Activated CD4-positive, alpha-beta memory T cell treated with anti-CD3 and anti-CD28 coated beads, Interleukin-2, amount 10 ng/mL, durations not matched to agents 7 days and 5 days (primary cell): ENCODE data around the gene WASF2. TPM values are rescaled to one million over a fixed set of nuclear protein-coding genes. Genes with fewer than 3 reads are reported as not detected.
"Not testable (repeated sequence)": the region's sequence is repeated elsewhere in the genome, so short reads cannot be mapped to it uniquely, and the experiment has no call there.

Experiments
- CTCF ChIA-PET: fragments of 350-600 bp; sonication (Branson Sonifier 250); formaldehyde crosslinking; loops from one replicate; lab custom pipeline; 2021; ENCODE audit warnings: antibody characterized with exemption, inconsistent platforms; lab: Charles Lee
- POLR2A ChIA-PET: fragments of 350-600 bp; sonication (Branson Sonifier 250); formaldehyde crosslinking; loops from one replicate; lab custom pipeline; 2021; ENCODE audit warnings: antibody characterized with exemption; lab: Charles Lee
- DNase-seq: peaks from one replicate; pipeline ENCODE4 v3.0.0-alpha.2; 2020
- H3K27ac Mint-ChIP-seq: one replicate; pipeline ENCODE4 v1.8.0; 2021; ENCODE audit warnings: mild to moderate bottlenecking, mixed read lengths
- H3K27me3 Mint-ChIP-seq: one replicate; pipeline ENCODE4 v1.8.0; 2021; ENCODE audit warnings: mixed read lengths
- H3K36me3 Mint-ChIP-seq: one replicate; pipeline ENCODE4 v1.8.0; 2021; ENCODE audit warnings: low read depth, mixed read lengths
- H3K4me1 Mint-ChIP-seq: one replicate; pipeline ENCODE4 v1.8.0; 2021; ENCODE audit warnings: mixed read lengths
- H3K4me3 Mint-ChIP-seq: one replicate; pipeline ENCODE4 v1.8.0; 2021; ENCODE audit warnings: mild to moderate bottlenecking, mixed read lengths
- H3K9me3 Mint-ChIP-seq: one replicate; pipeline ENCODE4 v1.8.0; 2021; ENCODE audit warnings: mixed read lengths
- total RNA-seq, 2 experiments: library from RNA; stranded (reverse); gene quantifications; one replicate each; pipeline ENCODE4 v1.2.3, GENCODE V29; 2021

The WASF2 gene
- total RNA-seq, 2 experiments from 2014 or later = 150 TPM

DNA sequence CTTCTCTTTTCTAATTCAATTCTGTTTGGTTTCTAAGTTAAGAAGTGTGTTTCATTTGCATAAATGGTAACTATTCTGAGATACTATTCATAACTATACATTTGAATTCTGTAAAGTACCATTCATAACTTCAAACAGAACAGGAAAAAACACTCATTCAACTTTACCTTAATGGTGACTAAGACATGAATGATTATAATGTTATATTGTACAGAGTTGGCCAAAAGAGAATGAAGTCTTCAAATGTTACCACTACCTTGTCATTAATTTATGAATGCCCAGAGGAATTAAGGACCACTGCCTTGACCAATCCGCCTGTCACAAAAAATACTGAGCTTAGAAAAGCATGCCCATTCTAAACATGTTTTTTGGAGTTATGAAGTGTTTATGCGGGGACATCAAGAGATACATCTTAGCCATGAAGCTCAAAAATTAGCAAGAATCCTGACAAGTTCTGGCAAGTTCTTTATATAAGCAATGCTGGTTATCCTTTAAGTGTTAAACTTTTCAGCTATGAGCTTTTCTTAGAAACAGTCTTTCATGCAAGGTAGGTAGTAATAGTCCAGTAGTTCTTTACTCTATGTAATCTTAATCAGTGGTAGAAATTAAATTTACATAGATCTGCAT lies 7.9 kb downstream of the WASF2 start:
- Mint-ChIP-seq H3K4me1 (peaks cover 36% of the 10 kb centered on the region), H3K4me3 (no peak overlapping the region), H3K27me3 (no peaks in the 10 kb centered on the region), H3K36me3 (peaks cover 34% of the 10 kb centered on the region), H3K27ac (no peak overlapping the region), H3K9me3 (no peaks in the 10 kb centered on the region)
- ChIA-PET CTCF (interaction anchor here (0.8 to 1.7 kb wide), 2 partner anchors 66 to 103 kb away, joined by 3 to 5 read pairs; no protein-coding TSS in a partner anchor), POLR2A (interaction anchor here (1.0 to 3.6 kb wide), 2 partner anchors 8 to 243 kb away, joined by 3 to 17 read pairs; partner anchors contain the start of genes FAM76A and WASF2)
- no peak for DNase-seq

DNA sequence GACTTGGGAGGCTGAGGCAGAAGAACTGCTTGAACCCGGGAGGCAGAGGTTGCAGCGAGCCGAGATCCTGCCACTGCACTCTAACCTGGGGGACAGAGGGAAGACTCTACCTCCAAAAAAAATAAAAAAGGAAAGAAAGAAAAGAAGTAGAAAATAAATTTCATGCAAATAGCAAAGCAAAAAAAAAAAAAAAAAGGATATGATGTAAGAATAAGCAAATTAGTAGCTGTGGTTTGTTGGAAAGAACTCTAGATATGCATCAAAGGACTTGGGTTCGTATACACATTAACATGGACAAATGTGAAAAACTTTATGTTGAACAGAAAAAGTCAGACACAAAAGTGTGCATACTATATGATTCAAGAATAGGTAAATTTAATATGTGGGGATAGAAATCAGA lies 11.9 kb downstream of the WASF2 start:
- H3K4me3 Mint-ChIP-seq = no peak overlapping the region
- no peak for DNase-seq
- peak overlapping the region; percentile 54 for H3K27ac Mint-ChIP-seq
- peaks cover 39% of the 10 kb centered on the region for H3K36me3 Mint-ChIP-seq
- H3K4me1 Mint-ChIP-seq = peaks cover 55% of the 10 kb centered on the region
- H3K27me3 Mint-ChIP-seq = no peaks in the 10 kb centered on the region
- H3K9me3 Mint-ChIP-seq = no peaks in the 10 kb centered on the region
- ChIA-PET POLR2A (interaction anchor here (0.6 kb wide), 1 partner anchor 1664 kb away, joined by 3 read pairs; no protein-coding TSS in a partner anchor), CTCF (interaction anchor here (1.0 kb wide), 1 partner anchor 184 kb away, joined by 3 read pairs; no protein-coding TSS in a partner anchor)

DNA sequence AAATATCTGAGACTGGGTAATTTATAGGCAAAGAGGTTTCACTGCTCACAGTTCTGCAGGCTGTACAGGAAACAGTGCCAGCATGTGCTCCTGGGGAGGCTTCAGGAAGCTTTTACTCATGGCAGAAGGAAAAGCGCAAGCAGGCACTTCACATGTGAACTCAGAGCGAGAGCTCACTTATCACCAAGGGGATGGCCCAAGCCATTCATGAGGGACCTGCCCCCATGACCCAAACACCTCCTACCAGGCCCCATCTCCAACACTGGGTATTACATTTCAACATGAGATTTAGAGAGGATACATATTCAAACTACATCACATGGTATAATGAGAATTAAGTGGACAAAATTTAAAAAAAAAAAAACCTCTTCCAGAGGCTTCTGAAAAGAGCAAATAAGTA lies 13.7 kb downstream of the WASF2 start:
- DNase-seq = no peak
- peaks cover 49% of the 10 kb centered on the region for H3K4me1 Mint-ChIP-seq
- ChIA-PET CTCF (interaction anchor here (1.1 kb wide), 1 partner anchor 60 kb away, joined by 5 read pairs; no protein-coding TSS in a partner anchor), POLR2A (interaction anchor here (0.6 to 1.1 kb wide), 2 partner anchors 14 to 195 kb away, joined by 3 to 6 read pairs; partner anchors contain the start of genes IFI6 and WASF2)
- H3K27ac Mint-ChIP-seq = no peak overlapping the region
- no peak overlapping the region for H3K4me3 Mint-ChIP-seq
- peaks cover 34% of the 10 kb centered on the region for H3K36me3 Mint-ChIP-seq
- no peaks in the 10 kb centered on the region for H3K9me3 Mint-ChIP-seq
- no peaks in the 10 kb centered on the region for H3K27me3 Mint-ChIP-seq

DNA sequence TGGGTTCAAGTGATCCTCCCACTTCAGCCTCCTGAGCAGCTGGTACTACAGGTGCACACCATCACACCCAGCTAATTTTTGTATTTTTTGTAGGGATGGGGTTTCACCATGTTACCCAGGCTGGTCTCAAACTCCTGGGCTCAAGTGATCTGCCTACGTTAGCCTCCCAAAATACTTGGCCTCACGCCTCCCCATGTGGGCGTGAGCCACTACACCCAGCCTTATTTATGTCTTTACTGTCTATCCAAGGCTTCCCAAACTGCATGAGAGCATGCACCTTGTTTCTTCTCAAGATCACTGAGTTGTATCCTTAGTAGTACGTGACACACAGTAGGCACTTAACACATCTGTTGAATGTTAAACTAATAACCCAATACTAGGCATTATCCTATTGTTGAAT lies 14.2 kb downstream of the WASF2 start:
- H3K4me1 Mint-ChIP-seq = peaks cover 49% of the 10 kb centered on the region
- CTCF ChIA-PET = no interaction called here
- POLR2A ChIA-PET = no interaction called here

DNA sequence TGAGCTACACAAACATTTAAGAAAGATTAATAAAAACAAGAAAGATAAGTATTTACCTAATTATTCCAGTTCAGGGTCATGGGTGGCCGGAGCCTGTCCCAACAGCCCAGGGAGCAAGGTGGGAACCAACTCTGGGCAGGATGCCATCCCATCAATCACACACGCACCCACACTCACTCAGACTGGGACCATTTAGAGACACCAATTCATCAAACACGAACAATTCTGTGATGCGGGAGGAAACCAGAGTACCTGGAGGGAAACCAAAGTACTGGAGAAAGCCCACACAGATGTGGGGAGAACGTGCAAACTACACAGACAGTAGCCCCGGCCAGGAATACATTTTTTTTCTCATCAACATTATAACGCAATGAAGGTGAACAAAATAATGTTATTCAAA lies 16.2 kb downstream of the WASF2 start:
- ChIA-PET POLR2A (no interaction called here), CTCF (interaction anchor here (0.7 kb wide), 1 partner anchor 11 kb away, joined by 4 read pairs; no protein-coding TSS in a partner anchor)
- no peak for DNase-seq
- Mint-ChIP-seq H3K4me3 (no peak overlapping the region), H3K27ac (no peak overlapping the region), H3K27me3 (no peaks in the 10 kb centered on the region), H3K4me1 (peaks cover 58% of the 10 kb centered on the region), H3K9me3 (no peaks in the 10 kb centered on the region), H3K36me3 (peaks cover 45% of the 10 kb centered on the region)

More for the DNA sequence above, 14.2 kb downstream of the WASF2 start:
- H3K9me3 Mint-ChIP-seq = no peaks in the 10 kb centered on the region
- peaks cover 36% of the 10 kb centered on the region for H3K36me3 Mint-ChIP-seq
- no peak overlapping the region for H3K27ac Mint-ChIP-seq
- DNase-seq = no peak
- H3K27me3 Mint-ChIP-seq = no peaks in the 10 kb centered on the region
- no peak overlapping the region for H3K4me3 Mint-ChIP-seq

DNA sequence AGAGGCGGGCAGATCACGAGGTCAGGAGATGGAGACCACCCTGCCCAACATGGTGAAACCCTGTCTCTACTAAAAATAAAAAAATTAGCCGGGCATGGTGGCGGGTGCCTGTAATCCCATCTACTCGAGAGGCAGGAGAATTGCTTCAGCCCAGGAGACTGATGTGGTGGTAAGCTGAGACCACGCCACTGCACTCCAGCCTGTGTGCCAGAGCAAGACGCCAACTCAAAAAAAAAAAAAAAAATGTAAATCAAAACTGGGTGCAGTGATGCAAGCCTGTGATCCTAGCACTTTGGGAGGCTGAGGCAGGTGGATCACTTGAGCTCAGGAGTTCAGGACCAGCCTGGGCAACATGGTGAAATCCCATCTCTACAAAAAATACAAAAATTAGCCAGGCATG lies 17.9 kb downstream of the WASF2 start:
- not testable (repeated sequence) for H3K27me3 Mint-ChIP-seq, H3K4me3 Mint-ChIP-seq, DNase-seq, H3K9me3 Mint-ChIP-seq, H3K27ac Mint-ChIP-seq
- ChIA-PET POLR2A (interaction anchor here (0.6 kb wide), 1 partner anchor 98 kb away, joined by 3 read pairs; no protein-coding TSS in a partner anchor), CTCF (interaction anchor here (0.7 kb wide), 2 partner anchors 314 to 914 kb away, joined by 3 to 4 read pairs; no protein-coding TSS in a partner anchor)
- Mint-ChIP-seq H3K36me3 (peaks cover 41% of the 10 kb centered on the region), H3K4me1 (peaks cover 52% of the 10 kb centered on the region)

DNA sequence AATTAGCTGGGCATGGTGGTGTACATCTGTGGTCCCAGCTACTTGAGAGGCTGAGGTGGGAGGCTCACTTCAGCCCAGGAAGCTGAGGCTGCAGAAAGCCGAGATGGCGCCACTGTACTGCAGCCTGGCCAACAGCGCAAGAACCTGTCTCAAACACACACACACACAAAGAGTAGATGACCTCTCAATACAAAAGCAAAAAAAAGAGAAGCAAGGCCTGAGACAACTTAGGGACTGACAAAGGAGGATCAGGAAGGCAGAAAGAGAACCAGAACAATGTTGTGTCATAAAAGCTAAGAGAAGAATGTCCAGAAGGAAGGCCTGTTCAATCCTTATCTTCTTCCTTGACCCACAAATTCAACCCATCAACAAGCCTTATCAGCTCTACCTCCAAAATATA lies 18.5 kb downstream of the WASF2 start:
- Mint-ChIP-seq H3K36me3 (peaks cover 37% of the 10 kb centered on the region), H3K27me3 (no peaks in the 10 kb centered on the region), H3K4me1 (peaks cover 46% of the 10 kb centered on the region), H3K9me3 (no peaks in the 10 kb centered on the region), H3K4me3 (no peak overlapping the region), H3K27ac (no peak overlapping the region)
- CTCF ChIA-PET = interaction anchor here (0.7 kb wide), 2 partner anchors 85 to 914 kb away, joined by 4 read pairs; no protein-coding TSS in a partner anchor
- POLR2A ChIA-PET = interaction anchor here (0.7 kb wide), 1 partner anchor 19 kb away, joined by 3 read pairs; the partner anchor contains the start of gene WASF2
- no peak for DNase-seq

DNA sequence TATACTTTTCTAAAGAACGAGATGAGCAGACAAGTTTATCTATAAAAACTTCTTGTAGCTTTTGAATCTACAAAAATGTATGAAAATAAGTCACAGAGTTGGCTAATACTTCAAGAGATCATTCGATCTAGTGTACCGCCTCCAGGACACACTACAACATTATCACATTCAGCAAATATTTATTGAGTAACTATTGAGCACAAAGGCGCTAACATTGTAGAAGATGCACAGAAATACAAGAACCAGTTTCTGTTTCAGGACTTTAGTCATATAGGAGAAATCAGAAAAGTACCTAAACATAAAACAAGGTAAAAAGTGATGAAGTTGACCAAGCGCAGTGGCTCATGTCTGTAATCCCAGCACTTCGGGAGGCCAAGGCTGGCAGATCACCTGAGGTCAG lies 20.6 kb downstream of the WASF2 start:
- POLR2A ChIA-PET = interaction anchor here (1.0 kb wide), 1 partner anchor 22 kb away, joined by 3 read pairs; no protein-coding TSS in a partner anchor
- CTCF ChIA-PET = interaction anchor here (0.7 kb wide), 1 partner anchor 16 kb away, joined by 3 read pairs; no protein-coding TSS in a partner anchor
- Mint-ChIP-seq H3K27me3 (no peaks in the 10 kb centered on the region), H3K27ac (no peak overlapping the region), H3K36me3 (peaks cover 46% of the 10 kb centered on the region), H3K4me1 (peaks cover 36% of the 10 kb centered on the region), H3K9me3 (no peaks in the 10 kb centered on the region), H3K4me3 (no peak overlapping the region)
- no peak for DNase-seq

DNA sequence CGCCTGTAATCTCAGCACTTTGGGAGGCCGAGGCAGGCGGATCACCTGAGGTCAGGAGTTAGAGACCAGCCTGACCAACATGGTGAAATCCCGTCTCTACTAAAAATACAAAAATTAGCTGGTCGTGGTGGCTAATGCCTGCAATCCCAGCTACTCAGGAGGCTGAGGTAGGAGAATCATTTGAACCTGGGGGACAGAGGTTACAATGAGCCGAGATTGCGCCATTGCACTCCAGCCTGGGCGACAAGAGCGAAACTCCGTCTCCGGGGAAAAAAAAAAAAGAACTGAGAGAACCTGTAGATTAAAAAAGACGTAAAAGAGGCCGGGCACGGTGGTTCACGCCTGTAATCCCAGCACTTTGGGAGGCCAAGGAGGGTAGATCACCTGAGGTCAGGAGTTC lies 21.6 kb downstream of the WASF2 start:
- H3K27ac Mint-ChIP-seq, H3K4me3 Mint-ChIP-seq, DNase-seq, H3K9me3 Mint-ChIP-seq, H3K27me3 Mint-ChIP-seq: not testable (repeated sequence)
- ChIA-PET CTCF (interaction anchor here (0.7 to 1.6 kb wide), 3 partner anchors 18 to 52 kb away, joined by 3 to 5 read pairs (median 3); partner anchors contain the start of gene WASF2), POLR2A (interaction anchor here (1.0 kb wide), 1 partner anchor 23 kb away, joined by 3 read pairs; no protein-coding TSS in a partner anchor)
- Mint-ChIP-seq H3K36me3 (peaks cover 42% of the 10 kb centered on the region), H3K4me1 (peaks cover 27% of the 10 kb centered on the region)

DNA sequence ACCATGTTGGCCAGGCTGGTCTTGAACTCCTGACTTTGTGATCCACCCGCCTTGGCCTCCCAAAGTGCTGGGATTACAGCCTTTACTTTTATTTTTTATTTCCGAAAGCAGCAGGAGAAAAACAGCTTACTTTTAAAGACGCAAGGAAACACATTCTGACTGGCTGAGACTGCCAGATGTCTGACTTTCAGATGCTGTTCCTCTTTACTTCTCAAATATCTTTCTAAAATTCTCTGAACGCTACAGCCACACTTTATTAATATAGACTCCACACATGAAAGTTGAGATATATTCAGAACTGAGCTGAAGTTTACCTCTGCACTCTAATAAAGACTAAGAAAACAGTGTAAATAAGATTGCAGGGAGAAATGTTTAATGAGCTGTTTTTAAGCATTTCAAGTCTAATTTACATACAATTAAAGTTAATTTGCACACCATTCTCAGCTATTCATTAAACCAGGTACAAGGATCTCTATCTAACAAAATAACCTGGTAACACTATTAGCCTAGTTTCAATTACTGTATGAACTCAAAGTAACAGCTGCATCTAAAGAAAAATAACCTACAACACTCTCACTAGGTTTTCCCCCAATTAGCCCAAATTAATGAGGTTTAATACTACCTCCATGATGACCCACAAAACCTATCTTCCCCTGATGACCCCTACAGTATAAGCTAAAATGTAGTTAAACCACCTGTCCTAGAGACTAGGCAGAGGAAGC lies 24.9 kb downstream of the WASF2 start:
- no peak overlapping the region for H3K27ac Mint-ChIP-seq

DNA sequence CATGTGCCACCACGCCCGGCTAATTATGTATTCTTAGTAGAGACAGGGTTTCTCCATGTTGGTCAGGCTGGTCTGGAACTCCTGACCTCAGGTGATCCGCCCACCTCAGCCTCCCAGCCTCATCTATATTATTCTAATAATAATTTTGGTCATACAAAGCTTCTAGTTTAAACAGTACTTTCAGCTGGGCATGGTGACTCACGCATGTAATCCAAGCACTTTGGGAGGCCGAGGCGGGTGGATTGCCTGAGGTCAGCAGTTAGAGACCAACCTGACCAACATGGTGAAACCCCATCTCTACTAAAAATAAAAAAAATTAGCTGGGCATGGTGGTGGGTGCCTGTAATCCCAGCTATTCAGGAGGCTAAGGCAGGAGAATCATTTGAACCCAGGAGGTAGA lies 26.1 kb downstream of the WASF2 start:
- H3K27ac Mint-ChIP-seq, POLR2A ChIA-PET, DNase-seq, H3K9me3 Mint-ChIP-seq, H3K4me3 Mint-ChIP-seq, H3K27me3 Mint-ChIP-seq: not testable (repeated sequence)
- peaks cover 18% of the 10 kb centered on the region for H3K36me3 Mint-ChIP-seq
- CTCF ChIA-PET = interaction anchor here (0.9 to 2.0 kb wide), 5 partner anchors 17 to 168 kb away, joined by 3 to 8 read pairs (median 4); no protein-coding TSS in a partner anchor
- H3K4me1 Mint-ChIP-seq = peaks cover 13% of the 10 kb centered on the region

More for the DNA sequence above, 24.9 kb downstream of the WASF2 start:
- Mint-ChIP-seq H3K27me3 (no peaks in the 10 kb centered on the region), H3K9me3 (no peaks in the 10 kb centered on the region), H3K36me3 (peaks cover 29% of the 10 kb centered on the region), H3K4me3 (no peak overlapping the region), H3K4me1 (peaks cover 24% of the 10 kb centered on the region)
- ChIA-PET CTCF (interaction anchor here (0.9 to 2.2 kb wide), 8 partner anchors 9 to 169 kb away, joined by 3 to 8 read pairs (median 4); no protein-coding TSS in a partner anchor), POLR2A (interaction anchor here (1.0 kb wide), 1 partner anchor 26 kb away, joined by 4 read pairs; no protein-coding TSS in a partner anchor)
- DNase-seq = no peak

DNA sequence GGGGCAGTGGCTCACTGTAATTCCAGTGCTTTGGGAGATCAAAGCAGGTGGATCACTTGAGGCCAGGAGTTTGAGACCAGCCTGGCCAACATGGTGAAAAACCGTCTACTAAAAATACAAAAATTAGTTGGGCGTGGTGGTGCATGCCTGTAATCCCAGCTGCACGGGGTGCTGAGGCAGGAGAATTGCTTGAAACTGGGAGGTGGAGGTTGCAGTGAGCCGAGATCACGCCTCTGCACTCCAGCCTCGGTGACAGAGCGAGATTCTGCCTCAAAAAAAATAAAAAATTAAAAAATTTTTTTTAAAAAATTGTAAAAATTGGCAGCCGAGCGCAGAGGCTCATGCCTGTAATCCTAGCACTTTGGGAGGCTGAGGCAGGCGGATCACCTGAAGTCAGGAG lies 31.4 kb downstream of the WASF2 start:
- H3K36me3 Mint-ChIP-seq, DNase-seq, CTCF ChIA-PET, H3K4me3 Mint-ChIP-seq, H3K27ac Mint-ChIP-seq, H3K27me3 Mint-ChIP-seq, H3K9me3 Mint-ChIP-seq: not testable (repeated sequence)
- POLR2A ChIA-PET = interaction anchor here (1.0 to 1.5 kb wide), 2 partner anchors 30 kb away, joined by 3 to 4 read pairs; no protein-coding TSS in a partner anchor
- peaks cover 27% of the 10 kb centered on the region for H3K4me1 Mint-ChIP-seq
